ENCODE measurements around the gene DNAH8.
"Not testable (repeated sequence)": the region's sequence is repeated elsewhere in the genome, so short reads cannot be mapped to it uniquely, and the experiment has no call there.

DNAH8 gene

GRCh38 chr6:38882157-38882556 is 167.0 kb downstream of the DNAH8 start:
- in situ Hi-C loops (cut with MboI; ENCODE audit: low sequenced_read_pairs) = no loop called here

DNA sequence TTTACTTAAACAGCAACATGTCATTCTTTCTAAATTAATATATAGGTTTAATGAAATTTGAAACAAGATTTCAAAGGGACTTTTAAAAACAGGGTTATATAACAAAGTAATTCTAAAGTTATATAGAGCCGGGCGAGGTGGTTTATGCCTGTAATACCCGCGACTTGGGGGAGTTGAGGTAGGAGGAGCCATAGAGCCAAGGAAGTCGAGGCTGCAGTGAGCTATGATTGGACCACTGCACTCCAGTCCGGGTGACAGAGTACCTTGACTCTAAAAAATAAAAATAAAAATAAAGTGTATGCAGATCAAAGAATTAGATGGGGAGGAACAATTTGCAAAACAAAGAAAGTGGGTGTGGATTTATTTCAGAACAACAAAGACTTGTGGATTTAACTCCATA is 182.4 kb downstream of the DNAH8 start:
- in situ Hi-C loops (cut with MboI; ENCODE audit: low sequenced_read_pairs) = no loop called here

DNA sequence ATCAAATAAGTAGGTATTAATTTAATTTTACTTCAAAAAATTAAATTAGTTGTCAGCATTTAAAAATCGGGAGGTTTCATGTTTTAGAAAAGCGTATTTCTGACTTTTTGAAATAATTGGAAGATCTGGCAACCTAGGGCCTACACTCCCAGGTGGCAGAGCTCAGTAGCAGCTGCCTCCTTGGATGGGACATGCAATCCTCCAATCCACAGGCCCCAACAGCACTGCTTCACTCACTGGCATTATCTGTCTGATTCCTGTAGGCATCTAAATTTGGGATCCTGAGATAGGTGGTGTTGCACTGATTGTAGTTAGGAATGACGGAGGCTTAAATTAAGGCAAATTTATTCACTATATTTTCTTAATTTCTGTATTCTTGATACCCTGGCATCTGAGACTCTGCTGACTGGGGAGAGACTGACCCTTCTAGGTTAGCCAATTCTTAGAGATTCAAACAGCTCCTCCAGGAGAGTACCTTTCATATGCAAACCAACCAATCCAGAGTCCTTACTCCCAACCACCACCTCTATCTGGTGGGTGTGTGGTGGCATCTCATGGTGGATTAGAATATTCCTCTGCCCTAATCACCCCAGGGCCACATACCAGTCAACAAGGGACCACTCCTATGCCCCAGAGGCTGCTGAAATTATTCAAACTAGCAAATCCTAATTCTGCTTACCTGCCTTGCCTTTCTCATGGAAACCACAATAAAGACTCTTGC is 186.9 kb downstream of the DNAH8 start:
- in situ Hi-C loops (cut with MboI; ENCODE audit: low sequenced_read_pairs) = no loop called here

DNA sequence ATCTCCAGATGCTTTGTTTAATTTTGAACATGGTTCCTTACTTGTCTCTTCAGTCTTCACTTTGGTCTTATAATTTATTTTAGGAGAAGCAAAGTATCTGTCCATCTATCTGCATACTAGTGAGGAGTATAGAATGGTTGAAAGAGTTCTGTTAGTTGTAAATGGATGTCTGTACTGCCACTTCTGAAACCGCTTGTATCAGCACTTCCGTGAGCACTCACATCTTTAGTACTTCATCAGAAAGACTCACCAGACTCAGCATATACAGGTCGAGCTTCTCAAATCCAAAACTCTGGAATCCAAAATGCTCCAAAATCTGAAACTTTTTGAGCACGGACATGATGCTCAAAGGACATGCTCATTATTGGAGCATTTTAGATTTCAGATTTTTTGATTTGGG is 191.5 kb downstream of the DNAH8 start:
- in situ Hi-C loops (cut with MboI; ENCODE audit: low sequenced_read_pairs) = no loop called here

- in situ Hi-C loops (cut with MboI; ENCODE audit: low sequenced_read_pairs) = no loop called here
These were observed 192.2 kb downstream of the DNAH8 start for GRCh38 chr6:38907264-38907663.

- in situ Hi-C loops (cut with MboI; ENCODE audit: low sequenced_read_pairs) = no loop called here
These were observed 194.1 kb downstream of the DNAH8 start for GRCh38 chr6:38909015-38909730.

DNA sequence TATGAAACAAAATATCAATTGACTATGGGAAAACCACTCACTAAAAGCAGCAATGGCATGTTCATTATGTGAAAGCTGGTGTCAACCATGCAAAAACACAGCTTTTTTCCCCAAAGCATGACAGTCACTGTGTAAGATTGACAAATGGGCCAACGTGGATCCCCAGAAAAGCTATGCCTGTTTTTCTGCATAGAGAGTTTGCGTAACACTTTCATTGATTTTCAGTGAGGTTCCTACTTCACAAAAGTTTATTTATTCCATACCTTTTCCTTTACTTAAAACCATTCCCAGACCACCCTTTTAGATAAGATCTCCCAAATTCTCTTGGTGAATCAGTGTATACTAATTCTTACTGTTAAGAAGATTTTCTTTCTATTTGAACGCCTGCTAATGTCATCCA is 195.1 kb downstream of the DNAH8 start:
- in situ Hi-C loops (cut with MboI; ENCODE audit: low sequenced_read_pairs) = no loop called here

GRCh38 chr6:38912378-38912777 is 197.3 kb downstream of the DNAH8 start:
- in situ Hi-C loops (cut with MboI; ENCODE audit: low sequenced_read_pairs) = no loop called here

DNA sequence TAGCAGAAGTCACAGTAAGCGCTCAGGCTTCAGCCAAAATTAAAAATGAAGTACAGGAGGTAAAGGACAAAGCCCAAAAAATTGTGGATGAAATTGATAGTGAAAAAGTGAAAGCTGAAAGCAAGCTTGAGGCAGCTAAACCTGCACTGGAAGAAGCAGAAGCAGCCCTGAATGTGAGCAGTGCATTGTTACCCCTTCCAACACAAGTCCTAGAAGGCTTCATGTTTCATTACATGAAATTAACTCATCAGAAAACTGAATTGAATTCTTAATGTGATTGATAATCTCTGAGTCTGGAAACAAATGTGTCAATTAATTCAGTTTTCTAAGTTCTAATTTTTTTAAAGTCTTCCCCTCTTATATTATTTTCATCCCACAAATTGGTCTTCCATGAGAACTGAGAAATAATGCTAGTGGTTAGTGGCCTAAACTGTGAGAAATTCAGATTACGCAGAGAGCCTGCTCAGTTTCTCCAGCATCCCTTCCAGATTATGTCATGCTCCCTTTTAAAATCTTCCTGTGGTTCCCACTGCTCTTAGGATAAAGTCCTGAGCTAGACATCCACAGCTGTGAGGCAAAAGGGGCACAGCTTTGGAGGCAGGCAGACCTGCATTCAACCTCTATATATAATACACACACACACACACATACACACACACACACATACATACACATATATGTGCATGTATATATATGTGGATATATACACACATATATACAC is 200.3 kb downstream of the DNAH8 start:
- in situ Hi-C loops (cut with MboI; ENCODE audit: low sequenced_read_pairs) = no loop called here

- in situ Hi-C loops (cut with MboI; ENCODE audit: low sequenced_read_pairs) = not testable (repeated sequence)
These were observed 206.4 kb downstream of the DNAH8 start for GRCh38 chr6:38921540-38921939.

DNA sequence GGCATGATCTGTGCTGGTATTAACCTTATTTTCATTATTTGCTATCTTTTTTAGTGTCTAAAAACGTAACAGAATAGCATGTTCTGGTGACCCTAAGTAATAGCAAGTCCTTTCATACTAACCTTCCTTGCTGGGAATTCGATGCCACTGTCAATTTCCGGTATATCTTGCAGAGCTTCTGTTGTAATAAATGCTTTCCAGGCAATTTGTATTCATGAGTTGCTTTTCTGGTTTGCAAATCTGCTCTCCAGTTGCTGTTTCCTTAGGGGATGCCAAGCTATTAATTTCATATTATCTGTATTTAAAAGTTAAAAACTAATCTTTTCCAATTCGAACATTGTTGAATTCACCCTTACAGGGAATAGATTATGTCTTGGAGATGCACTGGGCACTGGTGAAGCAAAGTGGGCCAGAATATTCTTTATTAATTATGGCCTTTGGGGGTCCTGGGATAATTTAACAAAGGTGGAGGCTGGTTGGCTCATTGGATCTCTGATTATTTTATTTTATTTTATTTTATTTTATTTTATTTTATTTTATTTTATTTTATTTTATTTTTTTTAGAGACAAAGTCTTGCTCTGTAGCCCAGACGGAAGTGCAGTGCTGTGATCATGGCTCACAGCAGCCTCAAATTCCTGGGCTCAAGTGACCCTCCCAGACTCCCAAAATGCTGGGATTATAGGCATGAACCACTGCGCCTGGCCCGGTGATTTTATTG is 209.8 kb downstream of the DNAH8 start:
- in situ Hi-C loops (cut with MboI; ENCODE audit: low sequenced_read_pairs) = no loop called here

DNA sequence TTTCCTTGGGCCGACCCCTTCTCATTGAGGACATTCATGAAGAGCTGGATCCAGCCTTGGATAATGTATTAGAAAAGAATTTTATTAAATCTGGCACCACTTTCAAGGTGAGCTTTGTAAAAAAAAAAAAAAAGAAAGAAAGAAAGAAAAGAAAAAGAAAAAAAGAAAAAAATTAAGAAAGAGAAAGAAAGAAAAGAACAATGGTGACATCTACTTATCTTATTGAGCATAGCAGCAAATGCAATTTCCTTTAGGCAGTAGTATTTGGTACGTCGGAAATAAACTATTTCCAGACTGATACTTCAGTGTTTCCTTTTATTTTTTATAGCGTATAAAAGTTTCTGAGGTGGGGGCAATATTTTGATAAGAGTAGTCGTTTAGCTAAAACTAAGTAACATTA is 214.4 kb downstream of the DNAH8 start:
- in situ Hi-C loops (cut with MboI; ENCODE audit: low sequenced_read_pairs) = no loop called here

DNA sequence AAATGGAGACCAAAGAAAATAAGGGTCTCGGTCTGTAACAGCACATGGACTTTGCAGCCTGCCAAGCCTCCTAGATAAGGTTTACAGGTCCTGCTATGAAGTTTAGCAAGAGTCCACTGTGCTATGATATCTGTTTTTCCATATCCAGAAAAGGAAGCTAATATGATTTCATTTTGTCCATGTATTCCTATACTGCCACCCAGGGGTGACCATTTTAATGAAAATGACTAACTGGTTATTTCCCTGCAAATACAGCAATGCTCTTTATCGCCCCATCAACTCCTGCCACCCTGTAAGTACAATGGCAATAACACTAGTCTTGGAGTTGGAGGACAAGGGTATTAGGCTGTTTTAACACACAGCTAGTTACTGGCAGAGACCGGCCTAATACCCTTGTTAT is 218.3 kb downstream of the DNAH8 start:
- in situ Hi-C loops (cut with MboI; ENCODE audit: low sequenced_read_pairs) = no loop called here

DNA sequence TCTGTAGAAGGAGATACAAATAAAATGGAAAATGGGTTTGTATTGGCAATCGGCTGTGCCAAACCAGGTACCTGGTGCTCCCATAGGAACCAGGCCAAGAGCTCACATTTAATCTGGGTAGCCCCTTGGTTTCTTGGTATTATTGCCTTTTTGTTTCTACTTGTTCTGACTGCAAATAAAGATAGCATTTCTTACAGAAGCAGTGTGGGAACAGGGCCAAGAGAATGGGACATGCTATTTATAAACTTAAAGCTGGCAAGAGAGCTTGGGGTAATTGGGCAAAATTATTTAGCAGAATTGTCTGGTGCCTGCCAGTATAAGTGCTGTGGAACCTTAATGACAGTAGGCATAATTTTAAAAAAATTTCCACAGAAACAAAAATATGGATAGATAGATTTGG is 219.9 kb downstream of the DNAH8 start:
- in situ Hi-C loops (cut with MboI; ENCODE audit: low sequenced_read_pairs) = no loop called here

GRCh38 chr6:38937839-38938613 is 222.9 kb downstream of the DNAH8 start:
- in situ Hi-C loops (cut with MboI; ENCODE audit: low sequenced_read_pairs) = no loop called here

DNA sequence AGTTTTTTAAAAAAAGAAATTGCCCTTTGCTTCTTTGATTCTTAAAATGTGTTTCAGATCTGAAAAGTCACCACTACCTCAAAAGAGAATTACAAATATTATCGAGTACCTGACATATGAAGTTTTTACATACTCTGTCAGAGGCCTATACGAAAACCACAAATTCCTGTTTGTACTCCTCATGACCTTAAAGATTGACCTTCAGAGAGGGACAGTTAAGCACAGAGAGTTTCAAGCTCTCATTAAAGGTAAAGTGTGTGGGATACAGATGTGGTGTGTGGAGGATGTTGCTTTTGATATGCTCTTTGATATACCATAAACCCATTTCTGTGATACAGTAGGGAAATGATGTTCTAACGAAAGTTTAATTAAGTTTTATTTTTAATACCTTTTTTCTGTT is 223.6 kb downstream of the DNAH8 start:
- in situ Hi-C loops (cut with MboI; ENCODE audit: low sequenced_read_pairs) = no loop called here

- in situ Hi-C loops (cut with MboI; ENCODE audit: low sequenced_read_pairs) = no loop called here
These were observed 227.3 kb downstream of the DNAH8 start for GRCh38 chr6:38942442-38942841.

DNA sequence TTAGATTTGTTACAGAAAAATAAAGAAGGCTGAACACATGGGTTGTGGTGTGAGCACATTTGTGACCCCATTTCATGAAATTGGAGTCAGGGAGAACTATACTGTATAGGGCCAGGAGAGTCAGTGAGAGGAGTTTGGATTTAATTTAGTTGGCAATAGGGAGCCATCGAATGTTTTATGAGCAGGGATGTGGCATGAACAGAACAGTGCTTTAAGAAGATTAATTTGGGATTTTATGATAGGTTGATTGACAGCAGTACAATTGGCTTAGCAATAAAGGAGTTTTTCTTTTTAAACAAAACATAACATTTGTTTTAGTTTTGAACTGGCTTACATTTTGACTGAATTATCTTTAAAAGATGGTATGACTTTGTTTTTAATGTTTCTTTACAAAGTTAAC is 227.9 kb downstream of the DNAH8 start:
- in situ Hi-C loops (cut with MboI; ENCODE audit: low sequenced_read_pairs) = no loop called here

- in situ Hi-C loops (cut with MboI; ENCODE audit: low sequenced_read_pairs) = no loop called here
These were observed 228.9 kb downstream of the DNAH8 start for GRCh38 chr6:38943964-38944363.

DNA sequence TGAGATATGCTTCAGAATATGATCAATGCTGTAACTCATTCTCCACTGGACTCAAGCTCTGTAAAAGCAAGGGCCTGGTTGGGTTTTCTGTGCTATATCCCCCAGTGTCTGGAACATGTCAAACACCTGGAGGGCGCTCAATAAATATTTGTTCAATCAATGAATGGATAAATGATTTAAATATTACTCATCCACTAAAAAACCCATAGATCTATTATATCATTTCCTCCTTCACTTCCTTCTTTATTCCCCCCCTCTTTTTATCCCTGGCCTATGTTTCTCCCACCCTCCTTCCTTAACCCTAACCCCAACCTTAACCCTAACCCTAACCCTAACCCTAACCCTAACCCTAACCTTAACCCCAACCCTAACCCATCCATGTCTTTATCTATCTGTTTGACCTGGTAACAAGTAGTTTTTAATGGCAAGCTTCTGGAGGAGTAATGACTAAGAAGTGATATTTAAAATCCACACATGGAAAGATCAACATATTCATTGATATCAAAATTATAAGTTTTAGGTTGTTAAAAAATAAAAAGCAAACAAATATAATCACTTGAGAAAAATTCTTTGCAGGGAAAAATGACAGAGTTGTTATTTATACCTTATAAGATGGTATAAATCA is 229.7 kb downstream of the DNAH8 start:
- in situ Hi-C loops (cut with MboI; ENCODE audit: low sequenced_read_pairs) = no loop called here
